WI38 (cell line): ENCODE data around the gene LEUTX.

Source experiments
- H3K4me3 ChIP-seq: 2 replicates; pipeline ENCODE4 v1.5.1; 2011; ENCODE audit warnings: low read depth, mild to moderate bottlenecking, control low read depth, low read length
- CTCF ChIP-seq: IDR thresholded peaks from 2 replicates; pipeline ENCODE4 v1.5.1; 2012; ENCODE audit warnings: low read depth, mild to moderate bottlenecking, control low read depth, low read length

The LEUTX gene, protein sequence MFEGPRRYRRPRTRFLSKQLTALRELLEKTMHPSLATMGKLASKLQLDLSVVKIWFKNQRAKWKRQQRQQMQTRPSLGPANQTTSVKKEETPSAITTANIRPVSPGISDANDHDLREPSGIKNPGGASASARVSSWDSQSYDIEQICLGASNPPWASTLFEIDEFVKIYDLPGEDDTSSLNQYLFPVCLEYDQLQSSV

DNA sequence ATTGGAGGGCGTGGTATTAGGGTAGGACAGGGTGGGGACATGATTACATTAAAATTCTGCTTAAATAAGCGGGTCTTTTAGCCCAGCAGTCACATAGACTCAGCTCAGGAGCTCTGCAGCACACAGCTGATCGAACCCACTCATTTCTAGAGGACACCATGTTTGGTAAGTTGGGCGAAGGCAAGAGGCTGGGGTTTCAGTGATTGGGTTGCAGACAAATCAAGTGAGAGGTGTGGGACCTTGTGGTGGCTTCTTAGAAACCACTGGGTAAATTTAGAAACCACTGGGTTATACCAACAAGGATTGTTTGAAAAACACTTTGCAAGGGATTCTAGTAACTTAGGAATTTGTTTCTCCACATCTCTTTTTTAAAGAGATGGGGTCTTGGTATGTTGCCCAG is at the start of gene LEUTX:
Gene LEUTX (plus strand): TSS at position 92 of the 400 bp plus-strand sequence. CDS start 67 bp downstream, at position 159.
- TF ChIP-seq CTCF, result no peak
- H3K4me3 ChIP-seq, result no peak within 1 kb of the TSS

DNA sequence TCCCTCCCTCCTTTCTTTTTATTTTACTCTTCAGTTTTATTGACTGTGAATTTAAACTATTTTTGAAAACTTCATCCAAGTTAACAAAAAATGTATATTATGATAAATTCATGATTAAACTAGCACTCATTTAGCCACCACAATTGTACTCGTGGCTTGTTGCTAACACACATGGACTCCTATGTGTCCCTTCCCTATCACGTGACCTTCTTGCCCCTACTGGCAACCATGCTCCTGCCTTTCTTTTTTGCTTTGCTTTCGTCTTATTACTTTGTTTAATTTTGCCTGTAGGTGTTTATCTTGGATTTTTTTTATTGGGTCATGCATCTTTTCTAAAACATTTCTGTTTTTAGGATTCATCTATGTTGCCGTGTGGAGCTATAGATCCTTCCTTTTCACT is 49.1 kb upstream of the LEUTX start:
- TF ChIP-seq CTCF, result no peak
- H3K4me3 ChIP-seq, result no peak overlapping the region

GRCh38 chr19:39731685-39732084 is 47.0 kb upstream of the LEUTX start:
- no peak overlapping the region for H3K4me3 ChIP-seq
- TF ChIP-seq CTCF, result no peak

GRCh38 chr19:39733841-39734240 is 44.8 kb upstream of the LEUTX start:
- no peak overlapping the region for H3K4me3 ChIP-seq
- TF ChIP-seq CTCF, result no peak

DNA sequence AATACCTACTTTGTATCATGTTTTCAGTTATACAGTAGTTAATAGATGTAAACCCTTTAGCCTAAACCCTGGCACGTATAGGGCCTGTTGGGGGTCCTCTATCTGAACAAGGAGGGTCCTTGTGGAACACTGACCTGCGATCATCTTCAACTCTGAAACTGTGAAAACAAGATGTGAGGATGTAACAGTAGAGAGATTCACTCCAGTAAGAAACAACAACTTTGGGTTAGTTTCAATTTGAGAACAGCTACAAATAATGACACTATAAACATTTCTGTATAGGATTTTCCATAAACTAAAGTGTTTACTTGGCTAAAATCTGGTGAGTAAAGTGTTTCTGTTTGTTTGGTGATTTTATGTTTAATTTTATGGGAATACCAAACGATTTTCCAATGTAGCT is 43.0 kb upstream of the LEUTX start:
- no peak for TF ChIP-seq CTCF
- no peak overlapping the region for H3K4me3 ChIP-seq

DNA sequence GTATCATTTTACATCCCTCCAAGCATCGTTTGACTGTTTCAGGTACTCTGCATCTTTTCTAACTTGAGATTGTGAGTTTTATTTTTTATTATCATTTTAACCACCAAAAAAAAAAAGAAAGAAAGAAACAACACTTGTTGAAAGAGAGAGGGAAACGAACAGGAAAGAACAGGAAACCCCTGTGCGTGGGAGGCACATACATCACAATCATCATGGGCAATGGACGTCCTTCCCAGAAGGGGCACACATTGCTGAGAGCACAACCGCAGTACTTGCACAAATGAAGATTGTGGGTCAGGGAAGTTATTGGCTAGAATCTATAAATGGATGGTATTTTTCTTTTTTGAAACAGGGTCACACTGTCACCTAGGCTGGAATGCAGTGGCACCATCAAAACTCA is 42.6 kb upstream of the LEUTX start:
- H3K4me3 ChIP-seq, result no peak overlapping the region
- TF ChIP-seq CTCF, result no peak

DNA sequence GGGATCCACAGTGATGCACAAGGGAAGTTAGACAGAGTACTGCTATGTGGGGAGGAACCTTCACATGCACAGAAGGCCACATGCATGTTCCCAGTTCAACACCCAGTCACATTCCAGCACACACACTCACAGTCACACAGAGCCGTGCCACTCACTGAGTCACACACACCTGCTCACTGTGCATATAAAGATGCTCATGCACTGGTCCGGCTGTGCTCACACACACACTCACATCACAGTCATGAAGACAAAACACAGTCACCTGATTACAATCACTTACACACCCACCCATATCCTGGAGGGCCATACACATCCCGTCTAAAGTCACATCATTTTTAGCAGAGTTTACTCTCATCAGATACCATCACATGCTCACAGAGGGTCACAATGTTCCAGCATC is 41.3 kb upstream of the LEUTX start:
- H3K4me3 ChIP-seq, result no peak overlapping the region
- TF ChIP-seq CTCF, result no peak
